ENCODE measurements around the gene ADA. TPM values are rescaled to one million over a fixed set of nuclear protein-coding genes. Genes with fewer than 3 reads are reported as not detected.
A peak's percentile ranks its signal among the peaks of the same experiment; 100 is the strongest.

Gene ADA
- total RNA-seq, 1 donor from 2014 or later: 72.3 TPM

DNA sequence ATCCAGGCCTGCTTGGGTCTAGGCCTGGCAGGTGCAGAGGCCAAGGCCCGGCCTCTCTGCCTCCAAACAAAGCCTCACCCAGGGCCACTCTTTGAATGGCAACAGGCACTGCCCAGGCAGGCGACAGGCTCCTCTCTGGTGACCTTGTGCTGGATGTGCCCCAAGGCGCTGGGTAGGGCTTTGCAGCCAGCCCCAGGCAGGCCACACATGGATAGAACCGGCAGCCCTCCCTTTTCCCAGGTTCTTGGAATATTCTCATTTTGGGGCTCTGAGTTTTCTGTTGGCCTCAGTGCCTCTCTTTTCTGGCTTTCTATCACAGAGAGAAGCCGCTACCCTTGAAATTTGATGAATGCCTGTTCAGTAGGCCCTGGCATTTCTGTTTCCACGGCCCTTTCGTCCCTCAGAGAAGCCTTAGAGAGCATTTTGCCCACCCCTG lies 50.2 kb downstream of the ADA start:
- peak overlapping the region; percentile 56 for H3K4me3 Mint-ChIP-seq
- H3K27ac Mint-ChIP-seq: no peak overlapping the region
- peaks cover 56% of the 10 kb centered on the region for H3K36me3 Mint-ChIP-seq (ENCODE audit: low read depth)
- TF ChIP-seq, protein P1, sequence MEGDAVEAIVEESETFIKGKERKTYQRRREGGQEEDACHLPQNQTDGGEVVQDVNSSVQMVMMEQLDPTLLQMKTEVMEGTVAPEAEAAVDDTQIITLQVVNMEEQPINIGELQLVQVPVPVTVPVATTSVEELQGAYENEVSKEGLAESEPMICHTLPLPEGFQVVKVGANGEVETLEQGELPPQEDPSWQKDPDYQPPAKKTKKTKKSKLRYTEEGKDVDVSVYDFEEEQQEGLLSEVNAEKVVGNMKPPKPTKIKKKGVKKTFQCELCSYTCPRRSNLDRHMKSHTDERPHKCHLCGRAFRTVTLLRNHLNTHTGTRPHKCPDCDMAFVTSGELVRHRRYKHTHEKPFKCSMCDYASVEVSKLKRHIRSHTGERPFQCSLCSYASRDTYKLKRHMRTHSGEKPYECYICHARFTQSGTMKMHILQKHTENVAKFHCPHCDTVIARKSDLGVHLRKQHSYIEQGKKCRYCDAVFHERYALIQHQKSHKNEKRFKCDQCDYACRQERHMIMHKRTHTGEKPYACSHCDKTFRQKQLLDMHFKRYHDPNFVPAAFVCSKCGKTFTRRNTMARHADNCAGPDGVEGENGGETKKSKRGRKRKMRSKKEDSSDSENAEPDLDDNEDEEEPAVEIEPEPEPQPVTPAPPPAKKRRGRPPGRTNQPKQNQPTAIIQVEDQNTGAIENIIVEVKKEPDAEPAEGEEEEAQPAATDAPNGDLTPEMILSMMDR (IDR thresholded peaks at IDR 0.05): no peak
- POLR2A ChIA-PET: interaction anchor here (0.6 to 9.4 kb wide), 4 partner anchors 14 to 56 kb away, joined by 3 to 154 read pairs (median 11); partner anchors contain the start of gene PKIG
- no peaks in the 10 kb centered on the region for H3K9me3 Mint-ChIP-seq
- H3K27me3 Mint-ChIP-seq: no peaks in the 10 kb centered on the region
- peaks cover 67% of the 10 kb centered on the region for H3K4me1 Mint-ChIP-seq
- ATAC-seq (ENCODE audit: low read depth) (no peak), DNase-seq (no peak)
- intact Hi-C loops (cut with micrococcal nuclease): no loop called here
- CTCF ChIA-PET: interaction anchor here (0.8 to 5.6 kb wide), 3 partner anchors 8 to 25 kb away, joined by 3 to 32 read pairs (median 14); no protein-coding TSS in a partner anchor

DNA sequence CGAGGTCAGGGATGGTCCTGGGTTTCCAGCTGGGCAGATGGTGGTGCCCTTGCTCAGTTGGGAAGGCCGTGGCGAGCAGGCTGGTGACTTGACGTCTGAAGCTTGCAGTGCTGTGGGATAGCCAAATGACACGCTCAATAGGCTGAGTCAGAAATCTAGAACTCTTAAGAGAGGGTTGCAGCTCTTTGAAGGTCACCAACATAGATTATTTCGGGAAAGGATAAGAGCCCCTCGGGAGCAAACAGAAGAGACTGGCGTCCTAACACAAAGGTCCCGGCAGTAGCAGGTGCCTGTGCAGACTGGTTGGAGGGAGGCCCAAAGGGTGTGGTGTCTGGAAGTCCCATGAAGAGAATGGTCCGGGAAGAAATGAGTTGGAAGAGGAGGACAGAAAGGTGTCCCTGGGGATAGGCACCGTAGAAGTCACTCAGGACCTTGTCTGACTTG lies 50.7 kb downstream of the ADA start:
- POLR2A ChIA-PET: interaction anchor here (2.2 to 9.4 kb wide), 2 partner anchors 14 to 18 kb away, joined by 15 to 154 read pairs; partner anchors contain the start of gene PKIG
- Mint-ChIP-seq H3K36me3 (ENCODE audit: low read depth) (peaks cover 56% of the 10 kb centered on the region), H3K9me3 (no peaks in the 10 kb centered on the region), H3K4me3 (peak overlapping the region; percentile 72), H3K4me1 (peaks cover 68% of the 10 kb centered on the region), H3K27ac (no peak overlapping the region), H3K27me3 (no peaks in the 10 kb centered on the region)
- ATAC-seq (ENCODE audit: low read depth): no peak
- DNase-seq: no peak
- TF ChIP-seq, protein P1 (IDR thresholded peaks at IDR 0.05): no peak
- CTCF ChIA-PET: interaction anchor here (5.6 kb wide), 1 partner anchor 25 kb away, joined by 32 read pairs; no protein-coding TSS in a partner anchor
- intact Hi-C loops (cut with micrococcal nuclease): loop anchor here (1.0 kb wide), 1 partner anchor 9 kb away; no protein-coding TSS in a partner anchor

DNA sequence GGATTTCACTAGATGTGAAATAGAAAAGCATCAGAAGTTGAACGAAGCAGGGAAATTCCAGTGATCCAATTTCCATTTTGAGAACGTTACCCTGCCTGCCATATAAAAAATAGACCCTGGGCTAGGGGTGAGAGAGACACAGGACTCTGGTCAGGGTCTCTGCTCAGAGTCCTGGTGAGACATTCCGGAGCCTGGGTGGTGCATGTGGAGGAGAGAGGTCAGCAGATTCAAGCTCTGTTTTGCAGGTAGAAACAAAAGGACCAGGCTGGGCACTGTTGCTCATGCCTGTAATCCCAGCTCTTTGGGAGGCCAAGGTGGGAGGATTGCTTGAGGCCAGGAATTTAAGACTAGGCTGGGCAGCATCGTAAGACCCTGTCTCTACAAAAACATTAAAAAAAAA lies 51.2 kb downstream of the ADA start:
- Mint-ChIP-seq H3K27me3 (no peaks in the 10 kb centered on the region), H3K4me1 (peaks cover 70% of the 10 kb centered on the region), H3K27ac (no peak overlapping the region), H3K9me3 (no peaks in the 10 kb centered on the region), H3K4me3 (peak overlapping the region; percentile 72), H3K36me3 (ENCODE audit: low read depth) (peaks cover 52% of the 10 kb centered on the region)
- ChIA-PET CTCF (interaction anchor here (5.6 kb wide), 1 partner anchor 24 kb away, joined by 32 read pairs; no protein-coding TSS in a partner anchor), POLR2A (interaction anchor here (2.2 to 9.4 kb wide), 2 partner anchors 13 to 17 kb away, joined by 15 to 154 read pairs; partner anchors contain the start of gene PKIG)
- DNase-seq: no peak
- ATAC-seq (ENCODE audit: low read depth): no peak
- intact Hi-C loops (cut with micrococcal nuclease): loop anchor here (1.0 kb wide), 1 partner anchor 9 kb away; no protein-coding TSS in a partner anchor
- TF ChIP-seq, protein P1 (IDR thresholded peaks at IDR 0.05): no peak

DNA sequence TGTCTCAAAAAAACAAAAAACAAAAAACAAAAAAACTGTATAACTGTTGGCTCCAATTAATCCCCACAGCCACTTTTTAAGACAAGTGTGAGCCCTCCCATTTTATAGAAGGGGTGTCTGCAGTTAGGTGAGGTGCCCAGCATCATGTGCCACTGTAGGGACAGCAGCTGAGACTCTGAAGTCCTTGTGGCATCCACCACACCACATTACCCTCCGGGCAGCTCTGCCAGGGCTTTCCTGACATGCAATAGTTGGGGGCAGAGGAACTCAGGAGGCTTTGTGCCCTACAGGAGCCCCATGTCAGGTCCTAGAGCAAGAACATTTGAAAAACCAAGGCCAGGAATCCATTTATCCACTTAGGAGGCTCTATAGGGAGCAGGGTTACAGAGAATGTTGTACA lies 51.8 kb downstream of the ADA start:
- no peak for DNase-seq
- peak overlapping the region; percentile 72 for H3K4me3 Mint-ChIP-seq
- intact Hi-C loops (cut with micrococcal nuclease): loop anchor here (1.0 kb wide), 1 partner anchor 8 kb away; no protein-coding TSS in a partner anchor
- peaks cover 76% of the 10 kb centered on the region for H3K4me1 Mint-ChIP-seq
- no peaks in the 10 kb centered on the region for H3K27me3 Mint-ChIP-seq
- H3K36me3 Mint-ChIP-seq (ENCODE audit: low read depth): peaks cover 57% of the 10 kb centered on the region
- no peaks in the 10 kb centered on the region for H3K9me3 Mint-ChIP-seq
- ChIA-PET CTCF (interaction anchor here (3.4 to 5.6 kb wide), 2 partner anchors 10 to 24 kb away, joined by 17 to 32 read pairs; no protein-coding TSS in a partner anchor), POLR2A (interaction anchor here (2.1 to 9.4 kb wide), 2 partner anchors 13 to 20 kb away, joined by 6 to 154 read pairs; no protein-coding TSS in a partner anchor)
- TF ChIP-seq, protein P1 (IDR thresholded peaks at IDR 0.05): no peak
- no peak for ATAC-seq (ENCODE audit: low read depth)
- H3K27ac Mint-ChIP-seq: no peak overlapping the region
